ENCODE data around the gene HOXA7. TPM values are rescaled to one million over a fixed set of nuclear protein-coding genes. Genes with fewer than 3 reads are reported as not detected.

The HOXA7 gene
- total and polyA plus RNA-seq, 2 donors (not counting 1 experiment from before 2014, with no cell fraction given): 0.37 TPM; not detected in 1

DNA sequence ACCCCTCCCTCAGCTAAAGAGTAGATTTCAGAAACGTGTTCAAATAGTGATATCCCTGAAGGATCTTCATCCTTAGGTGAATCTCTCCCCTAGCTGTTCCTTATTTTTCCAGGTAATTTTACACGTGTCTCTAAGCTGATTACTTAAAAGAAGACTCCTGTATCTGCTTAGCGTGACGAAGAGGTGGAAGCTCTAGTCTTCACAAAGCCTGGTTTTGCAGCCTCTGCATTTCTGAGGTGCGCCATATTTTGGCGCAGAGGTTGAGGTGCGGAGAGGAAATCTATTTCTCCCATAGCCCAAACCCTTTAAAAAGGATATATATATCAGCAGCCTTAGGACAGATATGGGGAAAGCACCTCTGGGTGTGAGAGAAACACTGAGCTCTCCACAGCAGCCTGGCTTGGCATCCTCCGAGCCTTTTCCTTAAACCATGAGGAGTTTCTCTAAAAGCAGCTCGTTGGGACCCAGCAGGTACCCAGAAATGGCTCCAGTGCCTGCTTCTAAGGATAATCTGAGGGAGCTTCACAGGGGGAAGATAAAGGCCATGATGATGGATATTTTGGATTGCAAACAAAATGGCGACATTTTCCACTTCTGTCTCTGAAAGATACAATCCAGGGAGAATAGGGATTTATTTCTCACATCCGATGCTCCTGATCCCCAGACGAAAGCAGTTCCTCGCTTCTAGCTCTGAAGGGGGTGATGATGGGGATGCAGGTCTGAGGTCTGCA is 51.0 kb downstream of the HOXA7 start:
- no peak overlapping the region for H3K9ac ChIP-seq (ENCODE audit: low read length)

More for the DNA sequence above, 51.0 kb downstream of the HOXA7 start:
- intact Hi-C loops (cut with micrococcal nuclease): no loop called here
- no peak overlapping the region for H3K27ac Mint-ChIP-seq
- Histone ChIP-seq H3K4me2 (replicated peaks; ENCODE audit: low read depth, low read length, poor library complexity, severe bottlenecking) (no peak overlapping the region), H3K27me3 (replicated peaks in 1 of 4; ENCODE audit: control extremely low read depth in 1 of 4, control insufficient read depth in 3 of 4, insufficient read depth in 4 of 4, low read length in 3 of 4) (peaks cover 0 to 47% (median 39%) of the 10 kb centered on the region in 4 experiments), H3K9me3 (ENCODE audit: control extremely low read depth in 1 of 3, control insufficient read depth in 2 of 3, insufficient read depth in 1 of 3, low read length in 2 of 3) (peaks cover 0 to 34% (median 0%) of the 10 kb centered on the region in 3 donors), H2AFZ (ENCODE audit: insufficient read depth, low read depth, low read length, poor library complexity, severe bottlenecking) (no peak overlapping the region), H3K4me3 (ENCODE audit: control extremely low read depth in 1 of 5, extremely low read depth in 1 of 5, insufficient read depth in 1 of 5, low read depth in 2 of 5, low read length in 4 of 5) (no peak overlapping the region), H3K79me2 (ENCODE audit: control insufficient read depth, insufficient read depth, low read length) (no peaks in the 10 kb centered on the region), H4K20me1 (ENCODE audit: control insufficient read depth, insufficient read depth, low read length, poor library complexity, severe bottlenecking) (no peaks in the 10 kb centered on the region), H3K36me3 (replicated peaks in 1 of 2; ENCODE audit: control extremely low read depth in 1 of 2, control insufficient read depth in 1 of 2, extremely low read depth in 1 of 2, insufficient read depth in 2 of 2, low read length in 1 of 2) (no peaks in the 10 kb centered on the region), H3K4me1 (ENCODE audit: control insufficient read depth in 2 of 2, insufficient read depth in 2 of 2, low read length in 2 of 2) (peaks cover 13 to 19% of the 10 kb centered on the region in 2 donors), H3K27ac (ENCODE audit: low read length in 2 of 2) (no peak overlapping the region)
- 92% methylated on average over 6 of the region's 13 CpGs for WGBS (ENCODE audit: insufficient coverage)
- DNase-seq (no peak), ATAC-seq (ENCODE audit: low read depth) (no peak)
- no peak overlapping the region for H3K4me3 Mint-ChIP-seq
- H3K4me1 Mint-ChIP-seq: peaks cover 18% of the 10 kb centered on the region
- H3K9me3 Mint-ChIP-seq (ENCODE audit: insufficient read depth): no peaks in the 10 kb centered on the region
- TF ChIP-seq, protein P1, sequence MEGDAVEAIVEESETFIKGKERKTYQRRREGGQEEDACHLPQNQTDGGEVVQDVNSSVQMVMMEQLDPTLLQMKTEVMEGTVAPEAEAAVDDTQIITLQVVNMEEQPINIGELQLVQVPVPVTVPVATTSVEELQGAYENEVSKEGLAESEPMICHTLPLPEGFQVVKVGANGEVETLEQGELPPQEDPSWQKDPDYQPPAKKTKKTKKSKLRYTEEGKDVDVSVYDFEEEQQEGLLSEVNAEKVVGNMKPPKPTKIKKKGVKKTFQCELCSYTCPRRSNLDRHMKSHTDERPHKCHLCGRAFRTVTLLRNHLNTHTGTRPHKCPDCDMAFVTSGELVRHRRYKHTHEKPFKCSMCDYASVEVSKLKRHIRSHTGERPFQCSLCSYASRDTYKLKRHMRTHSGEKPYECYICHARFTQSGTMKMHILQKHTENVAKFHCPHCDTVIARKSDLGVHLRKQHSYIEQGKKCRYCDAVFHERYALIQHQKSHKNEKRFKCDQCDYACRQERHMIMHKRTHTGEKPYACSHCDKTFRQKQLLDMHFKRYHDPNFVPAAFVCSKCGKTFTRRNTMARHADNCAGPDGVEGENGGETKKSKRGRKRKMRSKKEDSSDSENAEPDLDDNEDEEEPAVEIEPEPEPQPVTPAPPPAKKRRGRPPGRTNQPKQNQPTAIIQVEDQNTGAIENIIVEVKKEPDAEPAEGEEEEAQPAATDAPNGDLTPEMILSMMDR (IDR thresholded peaks at IDR 0.05): no peak
- no peak for TF ChIP-seq EZH2 (IDR thresholded peaks at IDR 0.05; ENCODE audit: borderline replicate concordance, insufficient read depth, low read depth, low read length, poor library complexity, severe bottlenecking)
- ChIA-PET POLR2A (no interaction called here), CTCF (interaction anchor here (1.7 kb wide), 1 partner anchor 56 kb away, joined by 4 read pairs; no protein-coding TSS in a partner anchor)
- peaks cover 51% of the 10 kb centered on the region for H3K27me3 Mint-ChIP-seq

Data from B cell (primary cell).